Loucy (cell line): Measurements from ENCODE around the gene BTF3L4.

Experiments used
- H2AFZ ChIP-seq: fragments of 200-600 bp; sonication (generic); 2 replicates; pipeline ENCODE4 v1.6.0; 2016; ENCODE audit warnings: antibody characterized with exemption, mild to moderate bottlenecking, low read length, moderate library complexity
- H3F3A ChIP-seq: fragments of 200-600 bp; 2 replicates; pipeline ENCODE4 v1.6.0; 2016; ENCODE audit warnings: antibody characterized with exemption, low read depth, mild to moderate bottlenecking
- H3K27me3 ChIP-seq: fragments of 200-600 bp; sonication (generic); 2 replicates; pipeline ENCODE4 v1.6.1; 2014; ENCODE audit warnings: low read length, mild to moderate bottlenecking; ENCODE audit not compliant: insufficient read depth, poor library complexity, severe bottlenecking
- H3K36me3 ChIP-seq: fragments of 200-600 bp; sonication (generic); 2 replicates; pipeline ENCODE4 v1.6.1; 2016; ENCODE audit warnings: low read length; ENCODE audit not compliant: insufficient read depth
- H3K4me1 ChIP-seq: fragments of 200-600 bp; sonication (generic); 2 replicates; pipeline ENCODE4 v1.5.1; 2014; ENCODE audit warnings: low read length, mild to moderate bottlenecking; ENCODE audit not compliant: insufficient read depth, poor library complexity, severe bottlenecking
- H3K4me2 ChIP-seq: fragments of 200-600 bp; sonication (generic); 2 replicates; pipeline ENCODE4 v1.6.0; 2014; ENCODE audit warnings: antibody characterized with exemption, low read length, low read depth, mild to moderate bottlenecking; ENCODE audit not compliant: poor library complexity, severe bottlenecking
- H3K4me3 ChIP-seq: fragments of 200-600 bp; sonication (generic); 2 replicates; pipeline ENCODE4 v1.5.1; 2014; ENCODE audit warnings: low read length, mild to moderate bottlenecking, mixed read lengths; ENCODE audit not compliant: poor library complexity, severe bottlenecking
- H3K79me2 ChIP-seq: fragments of 200-600 bp; sonication (generic); 2 replicates; pipeline ENCODE4 v1.6.1; 2014; ENCODE audit warnings: low read length; ENCODE audit not compliant: insufficient read depth
- H3K9ac ChIP-seq: fragments of 200-600 bp; sonication (generic); 2 replicates; pipeline ENCODE4 v1.6.0; 2014; ENCODE audit warnings: mild to moderate bottlenecking, low read depth, low read length, moderate library complexity; ENCODE audit not compliant: poor library complexity, severe bottlenecking
- H3K9me2 ChIP-seq: fragments of 200-600 bp; sonication (generic); replicated peaks from 2 replicates; pipeline ENCODE4 v1.6.1; 2016; ENCODE audit warnings: low read depth, low read length, mixed read lengths
- H3K9me3 ChIP-seq: fragments of 200-600 bp; sonication (generic); 2 replicates; pipeline ENCODE4 v1.6.1; 2014; ENCODE audit warnings: mild to moderate bottlenecking, antibody characterized with exemption, low read length, low read depth; ENCODE audit not compliant: insufficient read depth
- H4K20me1 ChIP-seq: fragments of 200-600 bp; sonication (generic); 2 replicates; pipeline ENCODE4 v1.6.0; 2014; ENCODE audit warnings: antibody characterized with exemption, low read length, mild to moderate bottlenecking; ENCODE audit not compliant: insufficient read depth, poor library complexity, severe bottlenecking
- CTCF ChIP-seq: fragments of 200-600 bp; sonication (generic); conservative IDR thresholded peaks from 2 replicates; pipeline ENCODE4 v1.5.1; 2014; ENCODE audit warnings: mild to moderate bottlenecking, antibody characterized with exemption, low read length
- EZH2phosphoT487 ChIP-seq: fragments of 200-600 bp; IDR thresholded peaks from 2 replicates; pipeline ENCODE4 v1.6.1; 2018; ENCODE audit warnings: antibody characterized with exemption, mild to moderate bottlenecking, moderate library complexity, borderline replicate concordance

Gene BTF3L4

GRCh38 chr1:52034050-52034384 is 22.1 kb upstream of the BTF3L4 start:
- Histone ChIP-seq H3K9ac (peak overlapping the region; percentile 7), H3K27me3 (no peaks in the 10 kb centered on the region)

GRCh38 chr1:52037402-52037814 is 18.7 kb upstream of the BTF3L4 start:
- no peaks in the 10 kb centered on the region for H3K9me2 ChIP-seq
- H2AFZ ChIP-seq, result no peak overlapping the region

More at GRCh38 chr1:52034050-52034384, 22.1 kb upstream of the BTF3L4 start:
- H3K4me1 ChIP-seq, result peaks cover 37% of the 10 kb centered on the region
- no peak for TF ChIP-seq EZH2phosphoT487
- no peak for TF ChIP-seq CTCF
- no peaks in the 10 kb centered on the region for H3K9me3 ChIP-seq
- peak overlapping the region; percentile 88 for H3K4me3 ChIP-seq
- H3K4me2 ChIP-seq, result peak overlapping the region; percentile 94
- peak overlapping the region; percentile 87 for H2AFZ ChIP-seq
- H3K36me3 ChIP-seq, result peaks cover 15% of the 10 kb centered on the region; the same call in 1 of the 2 replicates
- no peaks in the 10 kb centered on the region for H3K9me2 ChIP-seq
- peaks cover 25% of the 10 kb centered on the region for H4K20me1 ChIP-seq
- no peaks in the 10 kb centered on the region; the same call in 1 of the 2 replicates for H3F3A ChIP-seq
- H3K79me2 ChIP-seq, result peaks cover 33% of the 10 kb centered on the region

GRCh38 chr1:52037909-52038308 is 18.2 kb upstream of the BTF3L4 start:
- Histone ChIP-seq H2AFZ (no peak overlapping the region), H3K9me3 (no peaks in the 10 kb centered on the region), H3K4me3 (no peak overlapping the region), H3K9me2 (no peaks in the 10 kb centered on the region), H4K20me1 (peaks cover under 1% of the 10 kb centered on the region), H3K9ac (no peak overlapping the region), H3K4me1 (peaks cover 4% of the 10 kb centered on the region), H3K4me2 (no peak overlapping the region), H3K79me2 (peaks cover 6% of the 10 kb centered on the region), H3F3A (no peaks in the 10 kb centered on the region; the same call in 1 of the 2 replicates), H3K27me3 (no peaks in the 10 kb centered on the region), H3K36me3 (peaks cover 29% of the 10 kb centered on the region)
- TF ChIP-seq CTCF (no peak), EZH2phosphoT487 (no peak)

More at GRCh38 chr1:52037402-52037814, 18.7 kb upstream of the BTF3L4 start:
- H3K4me2 ChIP-seq, result no peak overlapping the region
- peaks cover 6% of the 10 kb centered on the region for H4K20me1 ChIP-seq
- no peak overlapping the region for H3K9ac ChIP-seq
- H3K4me1 ChIP-seq, result peaks cover 9% of the 10 kb centered on the region
- H3K36me3 ChIP-seq, result peaks cover 29% of the 10 kb centered on the region
- no peaks in the 10 kb centered on the region for H3K9me3 ChIP-seq
- H3K79me2 ChIP-seq, result peaks cover 10% of the 10 kb centered on the region
- H3K27me3 ChIP-seq, result no peaks in the 10 kb centered on the region
- TF ChIP-seq CTCF (no peak), EZH2phosphoT487 (no peak)
- H3K4me3 ChIP-seq, result no peak overlapping the region
- no peaks in the 10 kb centered on the region; the same call in 1 of the 2 replicates for H3F3A ChIP-seq
